GM23338 (cell line): Measurements from ENCODE around the gene CHD2. TPM values are rescaled to one million over a fixed set of nuclear protein-coding genes. Genes with fewer than 3 reads are reported as not detected.

Experiments used
- ATAC-seq: fragments of 200-7000 bp; cut with Tn5 transposase; 3 replicates; pipeline ENCODE4 v1.9.1; 2020
- DNase-seq: peaks from one replicate; pipeline ENCODE4 v3.0.0-alpha.2; 2015; ENCODE audit warnings: low spot score
- H2AFZ ChIP-seq: fragments of 200-600 bp; sonication (generic); 2 replicates; pipeline ENCODE4 v1.8.0; 2016; ENCODE audit warnings: antibody characterized with exemption, mild to moderate bottlenecking, moderate library complexity
- H3F3A ChIP-seq: fragments of 200-600 bp; sonication (generic); replicated peaks from 2 replicates; pipeline ENCODE4 v1.8.0; 2017; ENCODE audit warnings: antibody characterized with exemption, mixed run types, low read depth
- H3K27ac ChIP-seq: fragments of 200-600 bp; sonication (generic); 2 replicates; pipeline ENCODE4 v1.6.1; 2016; ENCODE audit warnings: low read depth
- H3K27me3 ChIP-seq: fragments of 200-600 bp; sonication (generic); 2 replicates; pipeline ENCODE4 v1.8.0; 2016; ENCODE audit warnings: mild to moderate bottlenecking, mixed run types, moderate library complexity; ENCODE audit not compliant: insufficient read depth
- H3K36me3 ChIP-seq: fragments of 200-600 bp; sonication (generic); 2 replicates; pipeline ENCODE4 v1.8.0; 2016; ENCODE audit warnings: mild to moderate bottlenecking; ENCODE audit not compliant: insufficient read depth
- H3K4me1 ChIP-seq: fragments of 200-600 bp; sonication (generic); 2 replicates; pipeline ENCODE4 v1.8.0; 2016; ENCODE audit warnings: mild to moderate bottlenecking, moderate library complexity; ENCODE audit not compliant: insufficient read depth
- H3K4me2 ChIP-seq: fragments of 200-600 bp; sonication (generic); 2 replicates; pipeline ENCODE4 v1.7.1; 2017; ENCODE audit warnings: mixed run types
- H3K4me3 ChIP-seq: fragments of 200-600 bp; sonication (generic); 2 replicates; pipeline ENCODE4 v1.6.1; 2016; ENCODE audit warnings: mixed run types
- H3K79me2 ChIP-seq: fragments of 200-600 bp; sonication (generic); replicated peaks from 2 replicates; pipeline ENCODE4 v1.8.0; 2017; ENCODE audit warnings: mild to moderate bottlenecking; ENCODE audit not compliant: insufficient read depth
- H3K9me2 ChIP-seq: fragments of 200-600 bp; sonication (generic); 2 replicates; pipeline ENCODE4 v1.8.0; 2017; ENCODE audit not compliant: insufficient read depth
- H4K20me1 ChIP-seq: fragments of 200-600 bp; sonication (generic); replicated peaks from 2 replicates; pipeline ENCODE4 v1.8.0; 2017; ENCODE audit warnings: mild to moderate bottlenecking; ENCODE audit not compliant: insufficient read depth
- H3K27ac Mint-ChIP-seq: 2 replicates; pipeline ENCODE4 v1.8.0; 2020; ENCODE audit warnings: inconsistent platforms, mild to moderate bottlenecking, moderate library complexity, mixed read lengths
- H3K27me3 Mint-ChIP-seq: 3 replicates; pipeline ENCODE4 v1.8.0; 2022; ENCODE audit warnings: low read depth, mild to moderate bottlenecking, moderate library complexity, mixed read lengths, inconsistent platforms; ENCODE audit not compliant: insufficient read depth, poor library complexity
- H3K36me3 Mint-ChIP-seq: 3 replicates; pipeline ENCODE4 v1.8.0; 2021; ENCODE audit warnings: low read depth, mild to moderate bottlenecking, inconsistent platforms, moderate library complexity, mixed read lengths
- H3K4me1 Mint-ChIP-seq: 3 replicates; pipeline ENCODE4 v1.8.0; 2020; ENCODE audit warnings: mild to moderate bottlenecking, inconsistent platforms, mixed read lengths
- H3K4me3 Mint-ChIP-seq: 3 replicates; pipeline ENCODE4 v1.8.0; 2021; ENCODE audit warnings: moderate library complexity, mild to moderate bottlenecking, inconsistent platforms, mixed read lengths
- H3K9me3 Mint-ChIP-seq: 3 replicates; pipeline ENCODE4 v1.8.0; 2020; ENCODE audit warnings: moderate library complexity, mild to moderate bottlenecking, inconsistent platforms, mixed read lengths
- CREB1 ChIP-seq: fragments of 250-450 bp; sonication (Bioruptor Pico); IDR thresholded peaks from 2 replicates; pipeline ENCODE4 v1.5.0; 2020; ENCODE audit warnings: low read depth, mild to moderate bottlenecking, moderate library complexity
- ETS1 ChIP-seq: IDR thresholded peaks from 2 replicates; pipeline ENCODE4 v1.6.1; 2016; ENCODE audit warnings: antibody characterized with exemption
- EZH2 ChIP-seq: fragments of 200-600 bp; sonication (generic); IDR thresholded peaks from one replicate; pipeline ENCODE4 v1.8.0; 2017; ENCODE audit warnings: antibody characterized with exemption, mild to moderate bottlenecking, low read depth; ENCODE audit not compliant: unreplicated experiment
- EZH2phosphoT487 ChIP-seq: fragments of 200-600 bp; sonication (generic); IDR thresholded peaks from one replicate; pipeline ENCODE4 v1.8.1; 2018; ENCODE audit warnings: antibody characterized with exemption; ENCODE audit not compliant: unreplicated experiment
- JUNB ChIP-seq: IDR thresholded peaks from one replicate; pipeline ENCODE4 v1.6.1; 2016; ENCODE audit warnings: antibody characterized with exemption; ENCODE audit not compliant: unreplicated experiment
- NANOG ChIP-seq: IDR thresholded peaks from 2 replicates; pipeline ENCODE4 v1.6.1; 2016; ENCODE audit warnings: antibody characterized with exemption, borderline replicate concordance
- POLR2AphosphoS5 ChIP-seq: IDR thresholded peaks from 2 replicates; pipeline ENCODE4 v1.6.1; 2016; ENCODE audit warnings: antibody characterized with exemption, low read depth
- REST ChIP-seq: IDR thresholded peaks from one replicate; pipeline ENCODE4 v1.6.1; 2018; ENCODE audit warnings: antibody characterized with exemption; ENCODE audit not compliant: unreplicated experiment
- STAT1 ChIP-seq: IDR thresholded peaks from one replicate; pipeline ENCODE4 v1.6.1; 2016; ENCODE audit warnings: antibody characterized with exemption; ENCODE audit not compliant: unreplicated experiment
- ZNF114 ChIP-seq: fragments of 250-450 bp; sonication (Bioruptor Pico); IDR thresholded peaks from 2 replicates; pipeline ENCODE4 v1.5.0; 2020; ENCODE audit warnings: mild to moderate bottlenecking, moderate library complexity
- ZNF331 ChIP-seq: fragments of 250-450 bp; sonication (Bioruptor Pico); IDR thresholded peaks from 2 replicates; pipeline ENCODE4 v1.5.0; 2020; ENCODE audit warnings: low read depth, mild to moderate bottlenecking, moderate library complexity
- polyA plus RNA-seq: library from polyadenylated mRNA; unstranded; fragments of >200 nt; fragmentation: Nextera tagmentation; extraction: Ambion mirVana; gene quantifications from 2 replicates; pipeline ENCODE4 v1.2.1, GENCODE V29; 2016
- total RNA-seq: library from RNA; depleted of rRNA; stranded (reverse); fragments of >200 nt; shearing (Covaris generic); gene quantifications from 2 replicates; pipeline ENCODE4 v1.2.3, GENCODE V29; 2014
- TF ChIP-seq, protein P1 (sequence below), 2 experiments: fragments of 200-600 bp in 1 of 2; sonication (generic) in 1 of 2; conservative IDR thresholded peaks; 2 replicates each; pipeline versions ENCODE4 v1.5.1 to v1.6.1; 2016 to 2017; ENCODE audit warnings: antibody characterized with exemption in 2 of 2, low read depth in 2 of 2, mild to moderate bottlenecking in 2 of 2, moderate library complexity in 1 of 2
- TF ChIP-seq, protein P2 (sequence below): fragments of 250-450 bp; sonication (Bioruptor Pico); IDR thresholded peaks from 2 replicates; pipeline ENCODE4 v1.5.0; 2020; ENCODE audit warnings: mild to moderate bottlenecking, moderate library complexity

Gene CHD2
- total and polyA plus RNA-seq, 2 experiments from 2014 or later, result 119 to 130 TPM

DNA sequence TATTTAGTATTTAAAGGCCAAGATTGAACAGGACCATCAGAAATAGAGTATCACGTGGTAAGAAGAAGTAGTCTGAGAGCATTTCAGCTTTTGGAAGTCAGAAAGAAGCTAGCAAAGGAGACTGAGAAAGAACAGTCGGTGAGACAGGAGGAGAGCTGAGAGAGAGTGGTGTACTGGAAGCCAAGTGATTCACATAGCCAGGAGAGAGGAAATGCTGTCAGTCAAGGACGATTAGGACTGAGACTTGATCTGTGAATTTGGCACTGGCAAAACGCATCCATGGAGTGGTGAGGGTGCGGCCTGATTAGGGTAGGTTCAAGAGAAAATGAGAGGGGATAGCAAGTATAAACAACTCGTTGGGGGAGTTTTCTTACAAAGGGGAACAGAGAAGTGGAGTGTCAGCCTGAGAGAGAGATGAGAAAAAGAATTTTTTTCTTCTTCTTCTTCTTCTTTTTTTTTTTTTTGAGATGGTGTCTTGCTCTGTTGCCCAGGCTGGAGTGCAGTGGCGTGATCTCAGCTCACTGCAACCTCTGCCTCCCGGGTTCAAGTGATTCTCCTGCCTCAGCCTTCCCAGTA is 44.9 kb downstream of the CHD2 start:
- TF ChIP-seq ZNF114 (CRISPR knock-in tag) (no peak), EZH2phosphoT487 (no peak), REST (no peak), POLR2AphosphoS5 (no peak), EZH2 (no peak), STAT1 (no peak), ETS1 (no peak), NANOG (no peak), ZNF331 (no peak), CREB1 (CRISPR knock-in tag) (no peak), JUNB (no peak)
- TF ChIP-seq, protein P1, sequence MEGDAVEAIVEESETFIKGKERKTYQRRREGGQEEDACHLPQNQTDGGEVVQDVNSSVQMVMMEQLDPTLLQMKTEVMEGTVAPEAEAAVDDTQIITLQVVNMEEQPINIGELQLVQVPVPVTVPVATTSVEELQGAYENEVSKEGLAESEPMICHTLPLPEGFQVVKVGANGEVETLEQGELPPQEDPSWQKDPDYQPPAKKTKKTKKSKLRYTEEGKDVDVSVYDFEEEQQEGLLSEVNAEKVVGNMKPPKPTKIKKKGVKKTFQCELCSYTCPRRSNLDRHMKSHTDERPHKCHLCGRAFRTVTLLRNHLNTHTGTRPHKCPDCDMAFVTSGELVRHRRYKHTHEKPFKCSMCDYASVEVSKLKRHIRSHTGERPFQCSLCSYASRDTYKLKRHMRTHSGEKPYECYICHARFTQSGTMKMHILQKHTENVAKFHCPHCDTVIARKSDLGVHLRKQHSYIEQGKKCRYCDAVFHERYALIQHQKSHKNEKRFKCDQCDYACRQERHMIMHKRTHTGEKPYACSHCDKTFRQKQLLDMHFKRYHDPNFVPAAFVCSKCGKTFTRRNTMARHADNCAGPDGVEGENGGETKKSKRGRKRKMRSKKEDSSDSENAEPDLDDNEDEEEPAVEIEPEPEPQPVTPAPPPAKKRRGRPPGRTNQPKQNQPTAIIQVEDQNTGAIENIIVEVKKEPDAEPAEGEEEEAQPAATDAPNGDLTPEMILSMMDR (conservative IDR thresholded peaks at IDR 0.05; ENCODE audit: low read depth in 2 of 2), result no peak
- TF ChIP-seq, protein P2, sequence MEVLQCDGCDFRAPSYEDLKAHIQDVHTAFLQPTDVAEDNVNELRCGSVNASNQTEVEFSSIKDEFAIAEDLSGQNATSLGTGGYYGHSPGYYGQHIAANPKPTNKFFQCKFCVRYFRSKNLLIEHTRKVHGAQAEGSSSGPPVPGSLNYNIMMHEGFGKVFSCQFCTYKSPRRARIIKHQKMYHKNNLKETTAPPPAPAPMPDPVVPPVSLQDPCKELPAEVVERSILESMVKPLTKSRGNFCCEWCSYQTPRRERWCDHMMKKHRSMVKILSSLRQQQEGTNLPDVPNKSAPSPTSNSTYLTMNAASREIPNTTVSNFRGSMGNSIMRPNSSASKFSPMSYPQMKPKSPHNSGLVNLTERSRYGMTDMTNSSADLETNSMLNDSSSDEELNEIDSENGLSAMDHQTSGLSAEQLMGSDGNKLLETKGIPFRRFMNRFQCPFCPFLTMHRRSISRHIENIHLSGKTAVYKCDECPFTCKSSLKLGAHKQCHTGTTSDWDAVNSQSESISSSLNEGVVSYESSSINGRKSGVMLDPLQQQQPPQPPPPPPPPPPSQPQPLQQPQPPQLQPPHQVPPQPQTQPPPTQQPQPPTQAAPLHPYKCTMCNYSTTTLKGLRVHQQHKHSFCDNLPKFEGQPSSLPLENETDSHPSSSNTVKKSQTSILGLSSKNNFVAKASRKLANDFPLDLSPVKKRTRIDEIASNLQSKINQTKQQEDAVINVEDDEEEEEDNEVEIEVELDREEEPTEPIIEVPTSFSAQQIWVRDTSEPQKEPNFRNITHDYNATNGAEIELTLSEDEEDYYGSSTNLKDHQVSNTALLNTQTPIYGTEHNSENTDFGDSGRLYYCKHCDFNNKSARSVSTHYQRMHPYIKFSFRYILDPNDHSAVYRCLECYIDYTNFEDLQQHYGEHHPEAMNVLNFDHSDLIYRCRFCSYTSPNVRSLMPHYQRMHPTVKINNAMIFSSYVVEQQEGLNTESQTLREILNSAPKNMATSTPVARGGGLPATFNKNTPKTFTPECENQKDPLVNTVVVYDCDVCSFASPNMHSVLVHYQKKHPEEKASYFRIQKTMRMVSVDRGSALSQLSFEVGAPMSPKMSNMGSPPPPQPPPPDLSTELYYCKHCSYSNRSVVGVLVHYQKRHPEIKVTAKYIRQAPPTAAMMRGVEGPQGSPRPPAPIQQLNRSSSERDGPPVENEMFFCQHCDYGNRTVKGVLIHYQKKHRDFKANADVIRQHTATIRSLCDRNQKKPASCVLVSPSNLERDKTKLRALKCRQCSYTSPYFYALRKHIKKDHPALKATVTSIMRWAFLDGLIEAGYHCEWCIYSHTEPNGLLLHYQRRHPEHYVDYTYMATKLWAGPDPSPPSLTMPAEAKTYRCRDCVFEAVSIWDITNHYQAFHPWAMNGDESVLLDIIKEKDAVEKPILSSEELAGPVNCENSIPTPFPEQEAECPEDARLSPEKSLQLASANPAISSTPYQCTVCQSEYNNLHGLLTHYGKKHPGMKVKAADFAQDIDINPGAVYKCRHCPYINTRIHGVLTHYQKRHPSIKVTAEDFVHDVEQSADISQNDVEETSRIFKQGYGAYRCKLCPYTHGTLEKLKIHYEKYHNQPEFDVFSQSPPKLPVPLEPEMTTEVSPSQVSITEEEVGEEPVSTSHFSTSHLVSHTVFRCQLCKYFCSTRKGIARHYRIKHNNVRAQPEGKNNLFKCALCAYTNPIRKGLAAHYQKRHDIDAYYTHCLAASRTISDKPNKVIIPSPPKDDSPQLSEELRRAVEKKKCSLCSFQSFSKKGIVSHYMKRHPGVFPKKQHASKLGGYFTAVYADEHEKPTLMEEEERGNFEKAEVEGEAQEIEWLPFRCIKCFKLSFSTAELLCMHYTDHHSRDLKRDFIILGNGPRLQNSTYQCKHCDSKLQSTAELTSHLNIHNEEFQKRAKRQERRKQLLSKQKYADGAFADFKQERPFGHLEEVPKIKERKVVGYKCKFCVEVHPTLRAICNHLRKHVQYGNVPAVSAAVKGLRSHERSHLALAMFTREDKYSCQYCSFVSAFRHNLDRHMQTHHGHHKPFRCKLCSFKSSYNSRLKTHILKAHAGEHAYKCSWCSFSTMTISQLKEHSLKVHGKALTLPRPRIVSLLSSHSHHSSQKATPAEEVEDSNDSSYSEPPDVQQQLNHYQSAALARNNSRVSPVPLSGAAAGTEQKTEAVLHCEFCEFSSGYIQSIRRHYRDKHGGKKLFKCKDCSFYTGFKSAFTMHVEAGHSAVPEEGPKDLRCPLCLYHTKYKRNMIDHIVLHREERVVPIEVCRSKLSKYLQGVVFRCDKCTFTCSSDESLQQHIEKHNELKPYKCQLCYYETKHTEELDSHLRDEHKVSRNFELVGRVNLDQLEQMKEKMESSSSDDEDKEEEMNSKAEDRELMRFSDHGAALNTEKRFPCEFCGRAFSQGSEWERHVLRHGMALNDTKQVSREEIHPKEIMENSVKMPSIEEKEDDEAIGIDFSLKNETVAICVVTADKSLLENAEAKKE (CRISPR knock-in tag), result no peak
- Mint-ChIP-seq H3K27ac (no peak overlapping the region), H3K4me1 (no peaks in the 10 kb centered on the region), H3K4me3 (no peak overlapping the region; the same call in 2 of the 3 replicates), H3K9me3 (peaks cover 40% of the 10 kb centered on the region), H3K27me3 (peaks cover 8% of the 10 kb centered on the region), H3K36me3 (peaks cover 97% of the 10 kb centered on the region)
- H3K9me2 ChIP-seq, result no peaks in the 10 kb centered on the region
- 0 out of 2 replicates have a peak, but pooled peaks cover 10% of the 10 kb centered on the region for H3F3A ChIP-seq
- peaks cover 20% of the 10 kb centered on the region for H3K79me2 ChIP-seq
- no peaks in the 10 kb centered on the region for H3K27me3 ChIP-seq
- no peak overlapping the region for H3K4me3 ChIP-seq
- no peaks in the 10 kb centered on the region for H4K20me1 ChIP-seq
- DNase-seq (no peak), ATAC-seq (no peak)
- no peak overlapping the region for H2AFZ ChIP-seq
- H3K4me1 ChIP-seq, result no peaks in the 10 kb centered on the region
- no peak overlapping the region for H3K4me2 ChIP-seq
- no peak overlapping the region for H3K27ac ChIP-seq
- H3K36me3 ChIP-seq, result peaks cover 94% of the 10 kb centered on the region
